GM12801 (cell line): ENCODE results near the gene INO80E.

Experiments
- TF ChIP-seq, protein P1 (sequence below): IDR thresholded peaks from one replicate; pipeline ENCODE4 v1.5.1; 2011; ENCODE audit warnings: control low read depth; ENCODE audit not compliant: insufficient read length; ENCODE audit errors: extremely low read depth

INO80E gene

GRCh38 chr16:30005341-30006094 lies 9.5 kb downstream of the INO80E start:
- TF ChIP-seq, protein P1, sequence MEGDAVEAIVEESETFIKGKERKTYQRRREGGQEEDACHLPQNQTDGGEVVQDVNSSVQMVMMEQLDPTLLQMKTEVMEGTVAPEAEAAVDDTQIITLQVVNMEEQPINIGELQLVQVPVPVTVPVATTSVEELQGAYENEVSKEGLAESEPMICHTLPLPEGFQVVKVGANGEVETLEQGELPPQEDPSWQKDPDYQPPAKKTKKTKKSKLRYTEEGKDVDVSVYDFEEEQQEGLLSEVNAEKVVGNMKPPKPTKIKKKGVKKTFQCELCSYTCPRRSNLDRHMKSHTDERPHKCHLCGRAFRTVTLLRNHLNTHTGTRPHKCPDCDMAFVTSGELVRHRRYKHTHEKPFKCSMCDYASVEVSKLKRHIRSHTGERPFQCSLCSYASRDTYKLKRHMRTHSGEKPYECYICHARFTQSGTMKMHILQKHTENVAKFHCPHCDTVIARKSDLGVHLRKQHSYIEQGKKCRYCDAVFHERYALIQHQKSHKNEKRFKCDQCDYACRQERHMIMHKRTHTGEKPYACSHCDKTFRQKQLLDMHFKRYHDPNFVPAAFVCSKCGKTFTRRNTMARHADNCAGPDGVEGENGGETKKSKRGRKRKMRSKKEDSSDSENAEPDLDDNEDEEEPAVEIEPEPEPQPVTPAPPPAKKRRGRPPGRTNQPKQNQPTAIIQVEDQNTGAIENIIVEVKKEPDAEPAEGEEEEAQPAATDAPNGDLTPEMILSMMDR: no peak

- TF ChIP-seq, protein P1: no peak
Observed at GRCh38 chr16:30006095-30006473, 10.0 kb downstream of the INO80E start.

GRCh38 chr16:30006659-30007377 lies 10.8 kb downstream of the INO80E start:
- TF ChIP-seq, protein P1: no peak

GRCh38 chr16:30007378-30007895 lies 11.4 kb downstream of the INO80E start:
- TF ChIP-seq, protein P1: no peak

DNA sequence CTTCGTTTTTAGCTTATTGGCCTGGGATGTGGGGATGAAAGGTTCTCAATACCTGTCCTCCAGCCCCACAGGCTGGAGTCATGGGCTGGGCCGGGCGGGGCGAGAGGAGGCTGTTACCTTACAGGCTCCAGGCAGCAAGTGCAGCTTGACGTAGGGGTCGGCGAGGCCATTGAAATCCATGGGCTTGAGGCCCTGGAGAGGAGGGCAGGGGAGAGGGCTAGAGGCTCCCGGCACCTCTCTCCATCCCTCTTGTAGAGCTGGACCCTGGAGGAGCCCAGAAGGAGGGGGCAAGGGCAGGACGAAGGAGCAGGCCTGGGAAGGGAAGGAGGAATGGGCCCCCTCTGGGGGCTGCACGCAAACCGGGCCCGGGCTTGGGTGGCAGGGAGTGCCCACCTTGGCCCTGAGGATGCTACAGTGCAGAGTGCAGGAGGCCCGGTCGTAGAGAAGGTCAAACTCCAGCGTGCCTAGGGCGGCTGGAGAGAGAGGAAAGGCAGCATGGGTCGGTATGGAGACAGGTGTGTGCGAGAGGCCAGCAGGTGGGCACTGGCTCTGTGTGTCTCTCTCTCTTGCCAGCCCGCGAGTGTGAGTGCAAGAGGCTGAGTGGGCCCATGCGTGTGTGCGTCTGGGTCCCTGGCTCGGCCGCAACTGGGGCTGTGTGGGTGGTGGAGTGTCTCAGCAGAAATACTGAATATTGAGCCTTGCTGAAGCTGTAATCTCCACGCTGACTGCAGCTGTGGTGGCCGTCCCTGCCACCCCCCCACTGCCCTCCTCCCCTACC lies 13.2 kb downstream of the INO80E start:
- TF ChIP-seq, protein P1: no peak

DNA sequence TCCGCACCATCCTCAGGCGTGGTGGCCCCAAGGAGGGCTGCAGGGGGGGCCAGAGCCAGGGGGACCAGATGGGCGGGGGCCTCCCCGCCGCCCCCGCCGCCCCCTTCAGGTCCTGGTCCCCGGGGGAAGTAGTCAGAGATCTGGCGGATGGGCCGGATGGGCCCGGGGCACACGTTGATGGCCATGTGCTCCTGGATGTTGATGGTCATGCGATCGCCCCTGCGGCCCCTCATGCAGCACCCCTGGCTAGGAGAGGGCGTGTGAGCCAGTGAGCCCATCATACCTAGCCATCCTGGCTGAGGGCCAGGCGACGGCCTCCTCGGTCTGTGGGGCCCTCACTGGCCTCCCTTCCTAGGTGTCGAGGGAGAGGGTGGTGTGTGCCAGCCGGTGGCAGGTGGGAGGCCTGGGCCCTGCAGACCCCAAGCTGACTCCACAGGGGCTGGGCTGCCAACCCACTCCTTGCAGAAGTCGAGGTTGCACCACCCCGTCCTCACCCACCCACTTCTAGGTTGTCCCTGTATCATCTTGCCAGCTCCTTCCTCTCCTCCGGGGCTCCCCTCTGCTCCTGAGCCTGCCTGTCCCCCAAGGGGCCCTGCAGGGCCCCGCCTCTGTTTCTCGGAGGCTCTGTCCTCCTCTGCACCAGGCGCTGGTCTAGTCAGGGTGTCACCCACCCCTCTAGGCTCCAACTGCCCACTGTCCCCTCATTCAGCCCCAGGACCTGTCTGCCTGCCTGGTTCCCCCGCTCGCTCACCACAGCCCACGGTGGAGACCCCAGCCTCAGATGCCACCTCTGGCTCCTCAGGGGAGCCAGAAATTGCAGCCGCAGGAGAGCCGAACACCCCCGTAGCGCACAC lies 14.2 kb downstream of the INO80E start:
- TF ChIP-seq, protein P1: no peak
